ENCODE data around the gene EREG. TPM values are rescaled to one million over a fixed set of nuclear protein-coding genes. Genes with fewer than 3 reads are reported as not detected.

The EREG gene
- polyA plus RNA-seq, 2 donors: 4.9 to 5.9 TPM

GRCh38 chr4:74412225-74412624 is 47.3 kb downstream of the EREG start:
- H3K36me3 ChIP-seq (ENCODE audit: control insufficient read depth in 2 of 2, insufficient read depth in 2 of 2, low read length in 1 of 2): no peaks in the 10 kb centered on the region
- H3K27me3 ChIP-seq (ENCODE audit: control insufficient read depth in 1 of 2, insufficient read depth in 2 of 2, low read length in 2 of 2): no peaks in the 10 kb centered on the region
- H3K27ac ChIP-seq (ENCODE audit: low read depth in 2 of 2, low read length in 1 of 2): no peak overlapping the region
- H3K4me1 ChIP-seq (ENCODE audit: control insufficient read depth in 2 of 2, insufficient read depth in 2 of 2, low read length in 1 of 2): no peaks in the 10 kb centered on the region
- H3K9me3 ChIP-seq (ENCODE audit: control insufficient read depth in 2 of 2, insufficient read depth in 1 of 2, low read depth in 1 of 2, low read length in 1 of 2): peaks cover 0 to 3% of the 10 kb centered on the region in 2 donors
- no peak overlapping the region for H3K4me3 ChIP-seq (ENCODE audit: low read depth in 1 of 2, low read length in 2 of 2)

- Histone ChIP-seq H3K27me3 (ENCODE audit: control insufficient read depth in 1 of 2, insufficient read depth in 2 of 2, low read length in 2 of 2) (no peaks in the 10 kb centered on the region), H3K4me3 (ENCODE audit: low read depth in 1 of 2, low read length in 2 of 2) (no peak overlapping the region), H3K4me1 (ENCODE audit: control insufficient read depth in 2 of 2, insufficient read depth in 2 of 2, low read length in 1 of 2) (no peaks in the 10 kb centered on the region), H3K27ac (ENCODE audit: low read depth in 2 of 2, low read length in 1 of 2) (no peak overlapping the region), H3K9me3 (ENCODE audit: control insufficient read depth in 2 of 2, insufficient read depth in 1 of 2, low read depth in 1 of 2, low read length in 1 of 2) (peaks cover 0 to 3% of the 10 kb centered on the region in 2 donors), H3K36me3 (ENCODE audit: control insufficient read depth in 2 of 2, insufficient read depth in 2 of 2, low read length in 1 of 2) (no peaks in the 10 kb centered on the region)
Measured at GRCh38 chr4:74413265-74413664, 48.3 kb downstream of the EREG start.

- H3K9me3 ChIP-seq (ENCODE audit: control insufficient read depth in 2 of 2, insufficient read depth in 1 of 2, low read depth in 1 of 2, low read length in 1 of 2): peaks cover 0 to 3% of the 10 kb centered on the region in 2 donors
- no peaks in the 10 kb centered on the region for H3K27me3 ChIP-seq (ENCODE audit: control insufficient read depth in 1 of 2, insufficient read depth in 2 of 2, low read length in 2 of 2)
- no peaks in the 10 kb centered on the region for H3K4me1 ChIP-seq (ENCODE audit: control insufficient read depth in 2 of 2, insufficient read depth in 2 of 2, low read length in 1 of 2)
- WGBS, 2 donors: 42 to 43% methylated on average over 5 of the region's 5 CpGs
- H3K27ac ChIP-seq (ENCODE audit: low read depth in 2 of 2, low read length in 1 of 2): no peak overlapping the region
- no peaks in the 10 kb centered on the region for H3K36me3 ChIP-seq (ENCODE audit: control insufficient read depth in 2 of 2, insufficient read depth in 2 of 2, low read length in 1 of 2)
- H3K4me3 ChIP-seq (ENCODE audit: low read depth in 1 of 2, low read length in 2 of 2): no peak overlapping the region
Measured at GRCh38 chr4:74414149-74414809, 49.3 kb downstream of the EREG start.

- no peaks in the 10 kb centered on the region for H3K27me3 ChIP-seq (ENCODE audit: control insufficient read depth in 1 of 2, insufficient read depth in 2 of 2, low read length in 2 of 2)
- H3K4me3 ChIP-seq (ENCODE audit: low read depth in 1 of 2, low read length in 2 of 2): no peak overlapping the region
- H3K36me3 ChIP-seq (ENCODE audit: control insufficient read depth in 2 of 2, insufficient read depth in 2 of 2, low read length in 1 of 2): no peaks in the 10 kb centered on the region
- H3K4me1 ChIP-seq (ENCODE audit: control insufficient read depth in 2 of 2, insufficient read depth in 2 of 2, low read length in 1 of 2): no peaks in the 10 kb centered on the region
- WGBS, 2 donors: 51 to 57% methylated on average over 3 of the region's 3 CpGs
- H3K27ac ChIP-seq (ENCODE audit: low read depth in 2 of 2, low read length in 1 of 2): no peak overlapping the region
- H3K9me3 ChIP-seq (ENCODE audit: control insufficient read depth in 2 of 2, insufficient read depth in 1 of 2, low read depth in 1 of 2, low read length in 1 of 2): peaks cover 0 to 3% of the 10 kb centered on the region in 2 donors
Measured at GRCh38 chr4:74415602-74416300, 50.8 kb downstream of the EREG start.

DNA sequence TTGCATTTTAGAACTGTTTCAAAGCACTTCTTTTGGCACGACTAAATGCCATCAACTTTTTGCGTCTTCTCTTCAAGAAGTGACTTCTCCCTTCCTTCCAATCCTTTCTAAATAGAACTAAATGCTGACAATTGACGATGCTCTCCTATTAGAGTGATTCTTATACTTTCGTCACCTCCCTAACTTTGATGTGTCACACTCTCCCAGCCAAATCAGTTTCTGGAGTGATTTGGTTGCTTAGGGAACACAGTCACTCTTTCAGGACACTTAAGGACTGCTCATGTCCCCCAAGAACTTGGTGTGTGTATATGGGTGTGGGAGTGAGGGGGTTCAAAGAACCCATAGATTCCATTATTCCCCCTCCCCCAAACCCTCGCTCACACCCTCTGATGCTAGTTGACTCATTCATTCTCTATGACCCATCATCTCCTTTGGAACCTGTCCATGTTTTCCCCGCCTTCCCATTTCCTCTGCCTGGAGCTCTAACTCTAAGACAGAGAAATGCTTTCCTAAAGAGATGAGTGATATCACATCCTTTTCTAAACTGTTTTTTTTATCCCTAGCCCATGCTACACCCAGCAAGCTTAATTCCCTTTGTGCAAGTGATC is 53.2 kb downstream of the EREG start:
- peaks cover 0 to 3% of the 10 kb centered on the region in 2 donors for H3K9me3 ChIP-seq (ENCODE audit: control insufficient read depth in 2 of 2, insufficient read depth in 1 of 2, low read depth in 1 of 2, low read length in 1 of 2)
- no peak overlapping the region for H3K4me3 ChIP-seq (ENCODE audit: low read depth in 1 of 2, low read length in 2 of 2)
- no peak overlapping the region for H3K27ac ChIP-seq (ENCODE audit: low read depth in 2 of 2, low read length in 1 of 2)
- no peaks in the 10 kb centered on the region for H3K36me3 ChIP-seq (ENCODE audit: control insufficient read depth in 2 of 2, insufficient read depth in 2 of 2, low read length in 1 of 2)
- WGBS, 2 donors: 61 to 64% methylated on average over 6 of the region's 6 CpGs
- H3K27me3 ChIP-seq (ENCODE audit: control insufficient read depth in 1 of 2, insufficient read depth in 2 of 2, low read length in 2 of 2): no peaks in the 10 kb centered on the region
- no peaks in the 10 kb centered on the region for H3K4me1 ChIP-seq (ENCODE audit: control insufficient read depth in 2 of 2, insufficient read depth in 2 of 2, low read length in 1 of 2)

- Histone ChIP-seq H3K27me3 (ENCODE audit: control insufficient read depth in 1 of 2, insufficient read depth in 2 of 2, low read length in 2 of 2) (no peaks in the 10 kb centered on the region), H3K27ac (ENCODE audit: low read depth in 2 of 2, low read length in 1 of 2) (no peak overlapping the region), H3K4me3 (ENCODE audit: low read depth in 1 of 2, low read length in 2 of 2) (no peak overlapping the region), H3K36me3 (ENCODE audit: control insufficient read depth in 2 of 2, insufficient read depth in 2 of 2, low read length in 1 of 2) (no peaks in the 10 kb centered on the region), H3K4me1 (ENCODE audit: control insufficient read depth in 2 of 2, insufficient read depth in 2 of 2, low read length in 1 of 2) (no peaks in the 10 kb centered on the region), H3K9me3 (ENCODE audit: control insufficient read depth in 2 of 2, insufficient read depth in 1 of 2, low read depth in 1 of 2, low read length in 1 of 2) (no peaks in the 10 kb centered on the region)
- WGBS, 2 donors: 76 to 86% methylated on average over 5 of the region's 5 CpGs
Measured at GRCh38 chr4:74420863-74421262, 55.9 kb downstream of the EREG start.

DNA sequence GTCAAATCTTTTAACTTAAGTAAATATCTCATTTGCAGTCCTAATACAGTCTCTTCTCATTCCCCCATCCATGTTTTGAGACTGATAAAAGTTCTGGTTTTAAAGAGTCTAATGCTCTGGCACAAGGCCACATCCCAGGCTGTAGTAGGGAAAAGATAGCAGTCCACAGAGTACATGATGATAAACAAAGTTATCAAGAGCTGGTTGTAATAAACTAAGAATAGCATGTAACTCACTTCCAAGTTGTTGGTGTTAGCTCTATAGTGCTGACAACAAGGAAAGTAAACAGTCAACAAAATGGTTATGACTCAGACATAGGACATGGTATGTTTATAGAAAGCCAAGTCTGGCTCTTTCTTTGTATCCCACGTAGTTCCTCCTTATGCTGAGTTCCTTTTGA is 58.2 kb downstream of the EREG start:
- 14 to 20% methylated on average over 1 of the region's 1 CpG for WGBS, 2 donors
- Histone ChIP-seq H3K4me3 (ENCODE audit: low read depth in 1 of 2, low read length in 2 of 2) (no peak overlapping the region), H3K9me3 (ENCODE audit: control insufficient read depth in 2 of 2, insufficient read depth in 1 of 2, low read depth in 1 of 2, low read length in 1 of 2) (no peaks in the 10 kb centered on the region), H3K36me3 (ENCODE audit: control insufficient read depth in 2 of 2, insufficient read depth in 2 of 2, low read length in 1 of 2) (no peaks in the 10 kb centered on the region), H3K27me3 (ENCODE audit: control insufficient read depth in 1 of 2, insufficient read depth in 2 of 2, low read length in 2 of 2) (no peaks in the 10 kb centered on the region), H3K27ac (ENCODE audit: low read depth in 2 of 2, low read length in 1 of 2) (no peak overlapping the region), H3K4me1 (ENCODE audit: control insufficient read depth in 2 of 2, insufficient read depth in 2 of 2, low read length in 1 of 2) (no peaks in the 10 kb centered on the region)

DNA sequence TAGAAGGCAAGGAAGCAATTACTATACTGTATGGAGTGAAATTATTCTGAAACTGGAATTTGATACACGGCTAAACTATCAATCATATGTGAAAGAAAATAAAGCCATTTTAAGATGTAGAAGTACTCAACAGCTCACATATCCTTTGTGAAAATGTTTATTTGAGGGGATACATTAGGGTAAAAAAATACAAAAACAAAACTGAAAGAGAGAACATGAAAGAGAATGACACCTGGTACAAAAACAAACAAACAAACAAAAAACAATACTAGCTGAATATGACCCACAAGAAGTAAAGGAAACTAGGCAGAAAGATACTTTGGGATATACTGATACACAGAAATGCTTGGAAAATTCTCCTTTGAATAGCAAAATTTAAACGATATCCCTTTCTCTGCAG is 59.2 kb downstream of the EREG start:
- Histone ChIP-seq H3K27ac (ENCODE audit: low read depth in 2 of 2, low read length in 1 of 2) (no peak overlapping the region), H3K4me3 (ENCODE audit: low read depth in 1 of 2, low read length in 2 of 2) (no peak overlapping the region), H3K27me3 (ENCODE audit: control insufficient read depth in 1 of 2, insufficient read depth in 2 of 2, low read length in 2 of 2) (no peaks in the 10 kb centered on the region), H3K36me3 (ENCODE audit: control insufficient read depth in 2 of 2, insufficient read depth in 2 of 2, low read length in 1 of 2) (no peaks in the 10 kb centered on the region), H3K4me1 (ENCODE audit: control insufficient read depth in 2 of 2, insufficient read depth in 2 of 2, low read length in 1 of 2) (no peaks in the 10 kb centered on the region), H3K9me3 (ENCODE audit: control insufficient read depth in 2 of 2, insufficient read depth in 1 of 2, low read depth in 1 of 2, low read length in 1 of 2) (no peaks in the 10 kb centered on the region)
- WGBS, 2 donors: 96 to 97% methylated on average over 2 of the region's 2 CpGs

DNA sequence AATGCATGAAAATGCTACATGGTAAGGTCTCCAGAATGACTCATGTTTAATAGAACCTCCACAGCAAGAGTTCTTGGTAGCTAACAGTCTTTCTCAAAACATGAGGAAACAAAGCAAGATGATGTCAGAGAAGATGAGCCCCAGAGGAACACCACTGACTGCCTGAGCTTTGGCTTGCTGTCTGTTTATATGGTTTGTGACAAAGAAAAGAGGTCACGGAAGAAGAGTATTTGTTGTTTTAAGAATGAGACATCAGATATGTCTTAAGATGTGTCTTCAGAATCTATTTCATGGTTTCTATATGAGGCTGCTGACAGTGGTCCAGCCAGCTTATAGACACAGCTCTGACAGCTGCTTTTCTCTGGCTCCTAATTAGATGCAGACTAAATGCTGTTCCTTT is 61.2 kb downstream of the EREG start:
- no peaks in the 10 kb centered on the region for H3K36me3 ChIP-seq (ENCODE audit: control insufficient read depth in 2 of 2, insufficient read depth in 2 of 2, low read length in 1 of 2)
- no peak overlapping the region for H3K4me3 ChIP-seq (ENCODE audit: low read depth in 1 of 2, low read length in 2 of 2)
- H3K9me3 ChIP-seq (ENCODE audit: control insufficient read depth in 2 of 2, insufficient read depth in 1 of 2, low read depth in 1 of 2, low read length in 1 of 2): no peaks in the 10 kb centered on the region
- H3K27me3 ChIP-seq (ENCODE audit: control insufficient read depth in 1 of 2, insufficient read depth in 2 of 2, low read length in 2 of 2): no peaks in the 10 kb centered on the region
- H3K4me1 ChIP-seq (ENCODE audit: control insufficient read depth in 2 of 2, insufficient read depth in 2 of 2, low read length in 1 of 2): no peaks in the 10 kb centered on the region
- WGBS, 2 donors: 72 to 81% methylated on average over 1 of the region's 1 CpG
- H3K27ac ChIP-seq (ENCODE audit: low read depth in 2 of 2, low read length in 1 of 2): no peak overlapping the region

GRCh38 chr4:74428276-74428675 is 63.3 kb downstream of the EREG start:
- H3K27ac ChIP-seq (ENCODE audit: low read depth in 2 of 2, low read length in 1 of 2): no peak overlapping the region
- H3K9me3 ChIP-seq (ENCODE audit: control insufficient read depth in 2 of 2, insufficient read depth in 1 of 2, low read depth in 1 of 2, low read length in 1 of 2): no peaks in the 10 kb centered on the region
- no peaks in the 10 kb centered on the region for H3K27me3 ChIP-seq (ENCODE audit: control insufficient read depth in 1 of 2, insufficient read depth in 2 of 2, low read length in 2 of 2)
- no peaks in the 10 kb centered on the region for H3K36me3 ChIP-seq (ENCODE audit: control insufficient read depth in 2 of 2, insufficient read depth in 2 of 2, low read length in 1 of 2)
- H3K4me1 ChIP-seq (ENCODE audit: control insufficient read depth in 2 of 2, insufficient read depth in 2 of 2, low read length in 1 of 2): no peaks in the 10 kb centered on the region
- H3K4me3 ChIP-seq (ENCODE audit: low read depth in 1 of 2, low read length in 2 of 2): no peak overlapping the region
